ENCODE data around the gene SLC25A11. TPM values are rescaled to one million over a fixed set of nuclear protein-coding genes. Genes with fewer than 3 reads are reported as not detected.
A peak's percentile ranks its signal among the peaks of the same experiment; 100 is the strongest.

The SLC25A11 gene
- total and polyA plus RNA-seq, 7 donors: 97.1 to 225 (median 128) TPM

- intact Hi-C loops (cut with DNase I): no loop called here
- Histone ChIP-seq H3K4me3 (no peak overlapping the region), H3K27ac (no peak overlapping the region), H3K36me3 (ENCODE audit: insufficient read depth in 1 of 2, low read depth in 1 of 2) (peaks cover 0 to 72% of the 10 kb centered on the region in 2 donors), H3K27me3 (ENCODE audit: insufficient read depth in 3 of 3, low read length in 2 of 3) (peaks cover 0 to 13% (median 0%) of the 10 kb centered on the region in 3 donors), H3K9me3 (no peaks in the 10 kb centered on the region), H3K4me1 (no peaks in the 10 kb centered on the region)
- no peak for TF ChIP-seq CTCF (IDR thresholded peaks at IDR 0.05)
- peak in 1 of 2 donors; percentile 36 for DNase-seq
- WGBS, 3 donors: 91 to 96% (median 95%) methylated on average over 12 to 13 of the region's 13 CpGs
- ATAC-seq: no peak
These were observed 44.7 kb downstream of the SLC25A11 start for GRCh38 chr17:4895121-4895520.

- Histone ChIP-seq H3K27ac (no peak overlapping the region), H3K36me3 (ENCODE audit: insufficient read depth in 1 of 2, low read depth in 1 of 2) (peaks cover 0 to 84% of the 10 kb centered on the region in 2 donors), H3K4me1 (no peaks in the 10 kb centered on the region), H3K4me3 (no peak overlapping the region), H3K9me3 (no peaks in the 10 kb centered on the region), H3K27me3 (ENCODE audit: insufficient read depth in 3 of 3, low read length in 2 of 3) (peaks cover 0 to 1% (median 0%) of the 10 kb centered on the region in 3 donors)
- intact Hi-C loops (cut with DNase I): no loop called here
- peak in 1 of 2 donors; percentile 48 for DNase-seq
- WGBS, 3 donors: 88 to 90% (median 88%) methylated on average over 30 to 31 of the region's 31 CpGs
- no peak for ATAC-seq
- no peak for TF ChIP-seq CTCF (IDR thresholded peaks at IDR 0.05)
These were observed 45.9 kb downstream of the SLC25A11 start for GRCh38 chr17:4893721-4894560.

DNA sequence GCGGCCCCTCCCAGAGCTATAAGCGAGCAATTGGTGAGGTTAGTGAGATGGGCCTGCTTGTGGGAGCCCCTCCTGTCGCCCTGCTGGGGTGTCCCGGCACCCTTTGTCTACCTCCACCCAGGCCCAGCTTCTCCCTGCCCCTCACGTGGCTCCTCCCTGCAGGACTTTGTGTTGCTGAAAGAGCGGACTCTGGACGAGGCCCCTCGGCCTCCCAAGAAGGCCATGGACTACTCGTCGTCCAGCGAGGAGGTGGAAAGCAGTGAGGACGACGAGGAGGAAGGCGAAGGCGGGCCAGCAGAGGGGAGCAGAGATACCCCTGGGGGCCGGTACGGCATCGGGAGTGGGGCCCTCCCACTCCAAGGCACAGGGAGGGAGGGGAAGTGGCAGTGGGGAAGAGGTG is 46.6 kb downstream of the SLC25A11 start:
- DNase-seq (peak in 1 of 2 donors; percentile 48), ATAC-seq (no peak)
- Histone ChIP-seq H3K4me3 (no peak overlapping the region), H3K27ac (no peak overlapping the region), H3K9me3 (no peaks in the 10 kb centered on the region), H3K4me1 (no peaks in the 10 kb centered on the region), H3K27me3 (ENCODE audit: insufficient read depth in 3 of 3, low read length in 2 of 3) (no peaks in the 10 kb centered on the region), H3K36me3 (ENCODE audit: insufficient read depth in 1 of 2, low read depth in 1 of 2) (peaks cover 0 to 91% of the 10 kb centered on the region in 2 donors)
- intact Hi-C loops (cut with DNase I): no loop called here
- no peak for TF ChIP-seq CTCF (IDR thresholded peaks at IDR 0.05)
- WGBS, 3 donors: 85 to 91% (median 90%) methylated on average over 13 to 18 of the region's 18 CpGs

DNA sequence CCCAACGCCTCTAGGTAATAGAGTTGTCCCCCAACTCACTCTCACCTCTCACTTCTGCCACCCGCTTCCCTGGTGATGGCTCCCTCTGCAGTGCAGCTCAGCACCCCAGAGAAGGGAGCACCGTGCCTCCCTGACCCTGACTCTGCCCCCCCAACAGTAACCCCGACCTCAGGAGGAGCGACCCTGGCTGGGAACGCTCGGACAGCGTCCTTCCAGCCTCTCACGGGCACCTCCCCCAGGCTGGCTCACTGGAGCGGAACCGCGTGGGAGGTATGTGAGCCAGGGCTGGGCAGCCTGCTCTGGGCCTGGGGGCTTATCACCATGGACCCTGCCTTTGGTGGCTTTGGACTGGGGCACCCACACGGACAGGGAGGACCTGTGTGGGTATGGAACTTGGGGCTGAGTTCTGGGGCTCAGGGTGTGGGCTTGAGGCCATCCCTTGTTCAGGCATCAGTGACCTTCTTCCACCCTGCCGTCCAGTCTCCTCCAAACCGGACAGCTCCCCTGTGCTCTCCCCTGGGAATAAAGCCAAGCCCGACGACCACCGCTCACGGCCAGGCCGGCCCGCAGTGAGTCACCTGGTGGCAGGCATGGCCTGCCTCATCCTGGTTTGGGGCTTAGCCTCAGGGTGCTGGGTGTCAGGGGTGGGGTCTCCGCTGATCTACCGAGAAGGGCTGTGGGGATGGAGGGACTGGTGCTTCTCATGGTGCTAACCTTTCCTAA is 47.2 kb downstream of the SLC25A11 start:
- Histone ChIP-seq H3K36me3 (ENCODE audit: insufficient read depth in 1 of 2, low read depth in 1 of 2) (peaks cover 0 to 97% of the 10 kb centered on the region in 2 donors), H3K27me3 (ENCODE audit: insufficient read depth in 3 of 3, low read length in 2 of 3) (no peaks in the 10 kb centered on the region), H3K27ac (no peak overlapping the region), H3K4me3 (no peak overlapping the region), H3K9me3 (no peaks in the 10 kb centered on the region), H3K4me1 (no peaks in the 10 kb centered on the region)
- ATAC-seq (no peak), DNase-seq (peak in 1 of 2 donors; percentile 50)
- 82 to 87% (median 84%) methylated on average over 22 to 23 of the region's 23 CpGs for WGBS, 3 donors
- intact Hi-C loops (cut with DNase I): no loop called here
- no peak for TF ChIP-seq CTCF (IDR thresholded peaks at IDR 0.05)
